A673 (cell line): ENCODE measurements around the gene TRIM41.

Experiments used
- EZH2 ChIP-seq: fragments of 200-600 bp; sonication (generic); IDR thresholded peaks from 2 replicates; pipeline ENCODE4 v1.6.1; 2017; ENCODE audit warnings: borderline replicate concordance, low read depth, mild to moderate bottlenecking, mixed read lengths, antibody characterized with exemption, low read length; ENCODE audit not compliant: poor library complexity, severe bottlenecking
- TF ChIP-seq, protein P1 (sequence below): fragments of 300-800, 200-600 bp; sonication (generic); conservative IDR thresholded peaks from 2 replicates; pipeline ENCODE4 v1.5.1; 2017; ENCODE audit warnings: low read depth, mild to moderate bottlenecking, antibody characterized with exemption, low read length, moderate library complexity, mixed read lengths

DNA sequence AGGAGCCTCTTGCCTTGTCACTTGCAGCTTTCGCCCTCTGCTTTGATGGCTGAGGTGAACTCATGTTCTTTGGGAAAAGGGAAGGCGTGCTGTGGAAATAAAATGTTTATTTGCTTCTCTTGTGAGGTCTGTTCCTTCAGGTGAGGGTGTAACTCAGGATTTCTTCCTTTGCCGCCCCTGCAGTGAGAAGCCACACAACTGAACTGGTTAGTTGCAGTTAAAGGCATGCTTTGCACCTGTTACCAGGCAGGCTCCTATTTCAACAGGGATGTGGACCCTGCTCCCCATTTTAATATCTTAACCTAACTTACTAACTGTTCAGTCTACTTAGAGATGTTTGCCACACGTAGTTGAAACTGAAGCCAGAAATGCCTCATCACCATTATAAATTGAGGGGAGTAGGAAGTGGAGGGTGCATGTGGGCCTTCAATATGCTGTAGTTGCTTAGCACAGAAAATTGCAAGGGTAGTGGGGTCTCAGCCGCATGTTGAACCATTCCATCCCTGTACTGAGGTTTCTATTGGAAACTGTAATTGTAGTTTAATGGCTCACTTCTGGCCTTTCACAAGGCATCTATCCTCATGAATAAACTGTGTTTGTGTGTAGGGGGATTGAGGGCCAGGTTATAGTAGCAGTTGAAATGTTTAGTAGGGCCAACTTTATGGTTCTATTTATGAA is 12.7 kb downstream of the TRIM41 start:
- no peak for TF ChIP-seq EZH2
- TF ChIP-seq, protein P1, sequence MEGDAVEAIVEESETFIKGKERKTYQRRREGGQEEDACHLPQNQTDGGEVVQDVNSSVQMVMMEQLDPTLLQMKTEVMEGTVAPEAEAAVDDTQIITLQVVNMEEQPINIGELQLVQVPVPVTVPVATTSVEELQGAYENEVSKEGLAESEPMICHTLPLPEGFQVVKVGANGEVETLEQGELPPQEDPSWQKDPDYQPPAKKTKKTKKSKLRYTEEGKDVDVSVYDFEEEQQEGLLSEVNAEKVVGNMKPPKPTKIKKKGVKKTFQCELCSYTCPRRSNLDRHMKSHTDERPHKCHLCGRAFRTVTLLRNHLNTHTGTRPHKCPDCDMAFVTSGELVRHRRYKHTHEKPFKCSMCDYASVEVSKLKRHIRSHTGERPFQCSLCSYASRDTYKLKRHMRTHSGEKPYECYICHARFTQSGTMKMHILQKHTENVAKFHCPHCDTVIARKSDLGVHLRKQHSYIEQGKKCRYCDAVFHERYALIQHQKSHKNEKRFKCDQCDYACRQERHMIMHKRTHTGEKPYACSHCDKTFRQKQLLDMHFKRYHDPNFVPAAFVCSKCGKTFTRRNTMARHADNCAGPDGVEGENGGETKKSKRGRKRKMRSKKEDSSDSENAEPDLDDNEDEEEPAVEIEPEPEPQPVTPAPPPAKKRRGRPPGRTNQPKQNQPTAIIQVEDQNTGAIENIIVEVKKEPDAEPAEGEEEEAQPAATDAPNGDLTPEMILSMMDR, result no peak
